ENCODE results near the gene DZIP3. TPM values are rescaled to one million over a fixed set of nuclear protein-coding genes. Genes with fewer than 3 reads are reported as not detected.

DZIP3 gene
- total and polyA plus RNA-seq, 2 donors (not counting 1 experiment from before 2014, with no cell fraction given), result 6.8 to 11.1 TPM

- ATAC-seq (ENCODE audit: low read depth) (no peak), DNase-seq (no peak)
- Mint-ChIP-seq H3K27me3 (no peaks in the 10 kb centered on the region), H3K4me1 (peaks cover 13% of the 10 kb centered on the region), H3K9me3 (ENCODE audit: insufficient read depth) (no peaks in the 10 kb centered on the region), H3K27ac (no peak overlapping the region), H3K4me3 (no peak overlapping the region)
- no peak overlapping the region for H3K27ac ChIP-seq (ENCODE audit: low read length in 2 of 2)
- no peaks in the 10 kb centered on the region for H3K9me3 ChIP-seq (ENCODE audit: control extremely low read depth in 1 of 3, control insufficient read depth in 2 of 3, insufficient read depth in 1 of 3, low read length in 2 of 3)
- intact Hi-C loops (cut with micrococcal nuclease), result loop anchor here (10.0 kb wide), 1 partner anchor 151 kb away; no protein-coding TSS in a partner anchor
- H4K20me1 ChIP-seq (ENCODE audit: control insufficient read depth, insufficient read depth, low read length, poor library complexity, severe bottlenecking), result no peaks in the 10 kb centered on the region
- no peaks in the 10 kb centered on the region for H3K27me3 ChIP-seq (replicated peaks in 1 of 4; ENCODE audit: control extremely low read depth in 1 of 4, control insufficient read depth in 3 of 4, insufficient read depth in 4 of 4, low read length in 3 of 4)
- TF ChIP-seq CTCF (IDR thresholded peaks at IDR 0.05) (no peak), EZH2 (IDR thresholded peaks at IDR 0.05; ENCODE audit: borderline replicate concordance, insufficient read depth, low read depth, low read length, poor library complexity, severe bottlenecking) (no peak)
- no peak overlapping the region for H3K4me2 ChIP-seq (replicated peaks; ENCODE audit: low read depth, low read length, poor library complexity, severe bottlenecking)
- H3K4me1 ChIP-seq (ENCODE audit: control insufficient read depth in 2 of 2, insufficient read depth in 2 of 2, low read length in 2 of 2), result peaks cover under 1 to 11% of the 10 kb centered on the region in 2 donors
- POLR2A ChIA-PET, result no interaction called here
- no peaks in the 10 kb centered on the region for H3K79me2 ChIP-seq (ENCODE audit: control insufficient read depth, insufficient read depth, low read length)
- CTCF ChIA-PET, result interaction anchor here (1.0 to 9.4 kb wide), 5 partner anchors 9 to 1651 kb away, joined by 3 to 122 read pairs (median 6); no protein-coding TSS in a partner anchor
- WGBS (ENCODE audit: insufficient coverage), result no CpG with 5 or more reads among the region's 1 CpG
- H3K9ac ChIP-seq (ENCODE audit: low read length), result no peak overlapping the region
- H3K36me3 ChIP-seq (replicated peaks in 1 of 2; ENCODE audit: control extremely low read depth in 1 of 2, control insufficient read depth in 1 of 2, extremely low read depth in 1 of 2, insufficient read depth in 2 of 2, low read length in 1 of 2), result peaks cover 0 to 3% of the 10 kb centered on the region in 2 experiments
- no peak overlapping the region for H3K4me3 ChIP-seq (ENCODE audit: control extremely low read depth in 1 of 5, extremely low read depth in 1 of 5, insufficient read depth in 1 of 5, low read depth in 2 of 5, low read length in 4 of 5)
- no peak overlapping the region for H2AFZ ChIP-seq (ENCODE audit: insufficient read depth, low read depth, low read length, poor library complexity, severe bottlenecking)
Observed at GRCh38 chr3:108664266-108664665, 74.7 kb downstream of the DZIP3 start.

GRCh38 chr3:108667312-108667711, 77.8 kb downstream of the DZIP3 start:
- no peak overlapping the region for H3K4me2 ChIP-seq (replicated peaks; ENCODE audit: low read depth, low read length, poor library complexity, severe bottlenecking)
- H3K27me3 Mint-ChIP-seq, result no peaks in the 10 kb centered on the region
- H3K9me3 ChIP-seq (ENCODE audit: control extremely low read depth in 1 of 3, control insufficient read depth in 2 of 3, insufficient read depth in 1 of 3, low read length in 2 of 3), result no peaks in the 10 kb centered on the region
- no peak overlapping the region for H3K9ac ChIP-seq (ENCODE audit: low read length)
- POLR2A ChIA-PET, result no interaction called here
- no peak overlapping the region for H3K27ac Mint-ChIP-seq
- WGBS (ENCODE audit: insufficient coverage), result no CpG with 5 or more reads among the region's 1 CpG
- no peak overlapping the region for H3K4me3 ChIP-seq (ENCODE audit: control extremely low read depth in 1 of 5, extremely low read depth in 1 of 5, insufficient read depth in 1 of 5, low read depth in 2 of 5, low read length in 4 of 5)
- H2AFZ ChIP-seq (ENCODE audit: insufficient read depth, low read depth, low read length, poor library complexity, severe bottlenecking), result no peak overlapping the region
- H3K27me3 ChIP-seq (replicated peaks in 1 of 4; ENCODE audit: control extremely low read depth in 1 of 4, control insufficient read depth in 3 of 4, insufficient read depth in 4 of 4, low read length in 3 of 4), result no peaks in the 10 kb centered on the region
- intact Hi-C loops (cut with micrococcal nuclease), result loop anchor here (10.0 kb wide), 1 partner anchor 147 kb away; no protein-coding TSS in a partner anchor
- ATAC-seq (ENCODE audit: low read depth) (no peak), DNase-seq (no peak)
- TF ChIP-seq EZH2 (IDR thresholded peaks at IDR 0.05; ENCODE audit: borderline replicate concordance, insufficient read depth, low read depth, low read length, poor library complexity, severe bottlenecking), result no peak
- no peak for TF ChIP-seq CTCF (IDR thresholded peaks at IDR 0.05)
- peaks cover 6 to 18% of the 10 kb centered on the region in 2 donors for H3K4me1 ChIP-seq (ENCODE audit: control insufficient read depth in 2 of 2, insufficient read depth in 2 of 2, low read length in 2 of 2)
- H3K79me2 ChIP-seq (ENCODE audit: control insufficient read depth, insufficient read depth, low read length), result no peaks in the 10 kb centered on the region
- no peaks in the 10 kb centered on the region for H3K9me3 Mint-ChIP-seq (ENCODE audit: insufficient read depth)
- H4K20me1 ChIP-seq (ENCODE audit: control insufficient read depth, insufficient read depth, low read length, poor library complexity, severe bottlenecking), result no peaks in the 10 kb centered on the region
- peaks cover 0 to 3% of the 10 kb centered on the region in 2 experiments for H3K36me3 ChIP-seq (replicated peaks in 1 of 2; ENCODE audit: control extremely low read depth in 1 of 2, control insufficient read depth in 1 of 2, extremely low read depth in 1 of 2, insufficient read depth in 2 of 2, low read length in 1 of 2)
- H3K4me1 Mint-ChIP-seq, result peaks cover 20% of the 10 kb centered on the region
- no peak overlapping the region for H3K27ac ChIP-seq (ENCODE audit: low read length in 2 of 2)
- CTCF ChIA-PET, result interaction anchor here (0.6 to 9.4 kb wide), 2 partner anchors 28 to 247 kb away, joined by 3 to 122 read pairs; no protein-coding TSS in a partner anchor
- H3K4me3 Mint-ChIP-seq, result no peak overlapping the region
